Measurements from ENCODE around the gene MARK3. TPM values are rescaled to one million over a fixed set of nuclear protein-coding genes. Genes with fewer than 3 reads are reported as not detected.

Gene MARK3
- total RNA-seq, 4 donors from 2014 or later: 44.4 to 112 (median 67.5) TPM

DNA sequence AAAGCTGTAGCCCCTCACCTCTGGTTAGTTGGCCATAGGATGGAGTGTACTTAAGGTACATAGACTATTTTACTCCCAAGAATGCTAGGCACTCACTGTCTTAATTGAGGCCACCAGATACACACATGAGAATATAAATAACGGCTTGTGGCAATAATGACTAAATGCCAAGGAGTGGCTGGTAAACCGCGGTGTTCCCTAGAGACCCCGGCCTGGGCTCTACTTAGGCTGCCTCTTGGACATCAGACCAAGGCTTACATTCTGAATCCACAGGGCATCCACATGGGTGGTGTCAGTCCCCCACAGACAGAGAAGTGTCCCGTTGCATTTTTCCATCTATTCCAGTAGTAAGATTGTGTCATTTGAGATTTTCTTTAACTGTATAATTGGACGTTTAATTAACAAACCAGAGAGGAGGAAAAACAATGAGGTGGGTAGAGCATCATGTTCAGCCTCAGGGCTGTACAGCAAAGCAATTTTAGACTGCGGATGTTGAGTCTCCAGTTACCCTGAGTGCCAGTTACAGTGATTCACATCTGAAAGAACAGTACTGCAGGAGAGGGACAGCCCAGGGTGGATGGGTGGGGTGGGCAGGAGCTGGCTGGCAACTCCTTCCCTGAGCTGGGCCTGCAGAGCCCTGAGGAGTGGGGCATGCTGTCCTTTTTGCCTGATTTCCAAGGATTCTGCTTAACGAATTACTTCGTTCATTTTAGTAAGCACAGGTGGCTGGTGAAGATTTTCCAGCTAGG, 116.9 kb downstream of the MARK3 start:
- Histone ChIP-seq H3K4me1 (peaks cover 0 to 14% (median 0%) of the 10 kb centered on the region in 3 donors), H3K27ac (no peak overlapping the region), H3K9me3 (no peaks in the 10 kb centered on the region), H3K36me3 (peaks cover 18 to 94% (median 32%) of the 10 kb centered on the region in 3 donors), H3K4me3 (no peak overlapping the region), H3K27me3 (no peaks in the 10 kb centered on the region)
- TF ChIP-seq, protein P1, sequence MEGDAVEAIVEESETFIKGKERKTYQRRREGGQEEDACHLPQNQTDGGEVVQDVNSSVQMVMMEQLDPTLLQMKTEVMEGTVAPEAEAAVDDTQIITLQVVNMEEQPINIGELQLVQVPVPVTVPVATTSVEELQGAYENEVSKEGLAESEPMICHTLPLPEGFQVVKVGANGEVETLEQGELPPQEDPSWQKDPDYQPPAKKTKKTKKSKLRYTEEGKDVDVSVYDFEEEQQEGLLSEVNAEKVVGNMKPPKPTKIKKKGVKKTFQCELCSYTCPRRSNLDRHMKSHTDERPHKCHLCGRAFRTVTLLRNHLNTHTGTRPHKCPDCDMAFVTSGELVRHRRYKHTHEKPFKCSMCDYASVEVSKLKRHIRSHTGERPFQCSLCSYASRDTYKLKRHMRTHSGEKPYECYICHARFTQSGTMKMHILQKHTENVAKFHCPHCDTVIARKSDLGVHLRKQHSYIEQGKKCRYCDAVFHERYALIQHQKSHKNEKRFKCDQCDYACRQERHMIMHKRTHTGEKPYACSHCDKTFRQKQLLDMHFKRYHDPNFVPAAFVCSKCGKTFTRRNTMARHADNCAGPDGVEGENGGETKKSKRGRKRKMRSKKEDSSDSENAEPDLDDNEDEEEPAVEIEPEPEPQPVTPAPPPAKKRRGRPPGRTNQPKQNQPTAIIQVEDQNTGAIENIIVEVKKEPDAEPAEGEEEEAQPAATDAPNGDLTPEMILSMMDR (IDR thresholded peaks at IDR 0.05): no peak
- TF ChIP-seq POLR2A (IDR thresholded peaks at IDR 0.05): no peak
- intact Hi-C loops (cut with DNase I): loop anchor here (5.0 kb wide), 1 partner anchor 45 kb away; no protein-coding TSS in a partner anchor
- WGBS, 2 donors: 72 to 88% methylated on average over 5 to 9 of the region's 9 CpGs
- DNase-seq: no peak

DNA sequence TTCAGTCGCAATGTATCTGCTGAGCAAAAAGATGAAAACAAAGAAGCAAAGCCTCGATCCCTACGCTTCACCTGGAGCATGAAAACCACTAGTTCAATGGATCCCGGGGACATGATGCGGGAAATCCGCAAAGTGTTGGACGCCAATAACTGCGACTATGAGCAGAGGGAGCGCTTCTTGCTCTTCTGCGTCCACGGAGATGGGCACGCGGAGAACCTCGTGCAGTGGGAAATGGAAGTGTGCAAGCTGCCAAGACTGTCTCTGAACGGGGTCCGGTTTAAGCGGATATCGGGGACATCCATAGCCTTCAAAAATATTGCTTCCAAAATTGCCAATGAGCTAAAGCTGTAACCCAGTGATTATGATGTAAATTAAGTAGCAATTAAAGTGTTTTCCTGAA, 117.7 kb downstream of the MARK3 start:
- no peak overlapping the region for H3K27ac ChIP-seq
- peaks cover 18 to 96% (median 32%) of the 10 kb centered on the region in 3 donors for H3K36me3 ChIP-seq
- intact Hi-C loops (cut with DNase I): loop anchor here (5.0 kb wide), 1 partner anchor 44 kb away; no protein-coding TSS in a partner anchor
- H3K4me3 ChIP-seq: no peak overlapping the region
- peaks cover 0 to 14% (median 0%) of the 10 kb centered on the region in 3 donors for H3K4me1 ChIP-seq
- no peaks in the 10 kb centered on the region for H3K9me3 ChIP-seq
- H3K27me3 ChIP-seq: no peaks in the 10 kb centered on the region
- DNase-seq: no peak
- no peak for TF ChIP-seq POLR2A (IDR thresholded peaks at IDR 0.05)
- TF ChIP-seq, protein P1 (IDR thresholded peaks at IDR 0.05): no peak
- WGBS, 2 donors: 92 to 93% methylated on average over 18 of the region's 18 CpGs

DNA sequence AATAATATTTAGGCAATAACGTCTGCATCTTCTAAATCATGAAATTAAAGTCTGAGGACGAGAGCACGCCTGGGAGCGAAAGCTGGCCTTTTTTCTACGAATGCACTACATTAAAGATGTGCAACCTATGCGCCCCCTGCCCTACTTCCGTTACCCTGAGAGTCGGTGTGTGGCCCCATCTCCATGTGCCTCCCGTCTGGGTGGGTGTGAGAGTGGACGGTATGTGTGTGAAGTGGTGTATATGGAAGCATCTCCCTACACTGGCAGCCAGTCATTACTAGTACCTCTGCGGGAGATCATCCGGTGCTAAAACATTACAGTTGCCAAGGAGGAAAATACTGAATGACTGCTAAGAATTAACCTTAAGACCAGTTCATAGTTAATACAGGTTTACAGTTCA, 118.1 kb downstream of the MARK3 start:
- DNase-seq: no peak
- no peak overlapping the region for H3K4me3 ChIP-seq
- H3K27ac ChIP-seq: no peak overlapping the region
- peaks cover 0 to 14% (median 0%) of the 10 kb centered on the region in 3 donors for H3K4me1 ChIP-seq
- 87 to 89% methylated on average over 12 of the region's 12 CpGs for WGBS, 2 donors
- TF ChIP-seq, protein P1 (IDR thresholded peaks at IDR 0.05): no peak
- TF ChIP-seq POLR2A (IDR thresholded peaks at IDR 0.05): no peak
- H3K9me3 ChIP-seq: no peaks in the 10 kb centered on the region
- intact Hi-C loops (cut with DNase I): loop anchor here (5.0 kb wide), 1 partner anchor 44 kb away; no protein-coding TSS in a partner anchor
- H3K36me3 ChIP-seq: peaks cover 18 to 96% (median 32%) of the 10 kb centered on the region in 3 donors
- H3K27me3 ChIP-seq: no peaks in the 10 kb centered on the region

DNA sequence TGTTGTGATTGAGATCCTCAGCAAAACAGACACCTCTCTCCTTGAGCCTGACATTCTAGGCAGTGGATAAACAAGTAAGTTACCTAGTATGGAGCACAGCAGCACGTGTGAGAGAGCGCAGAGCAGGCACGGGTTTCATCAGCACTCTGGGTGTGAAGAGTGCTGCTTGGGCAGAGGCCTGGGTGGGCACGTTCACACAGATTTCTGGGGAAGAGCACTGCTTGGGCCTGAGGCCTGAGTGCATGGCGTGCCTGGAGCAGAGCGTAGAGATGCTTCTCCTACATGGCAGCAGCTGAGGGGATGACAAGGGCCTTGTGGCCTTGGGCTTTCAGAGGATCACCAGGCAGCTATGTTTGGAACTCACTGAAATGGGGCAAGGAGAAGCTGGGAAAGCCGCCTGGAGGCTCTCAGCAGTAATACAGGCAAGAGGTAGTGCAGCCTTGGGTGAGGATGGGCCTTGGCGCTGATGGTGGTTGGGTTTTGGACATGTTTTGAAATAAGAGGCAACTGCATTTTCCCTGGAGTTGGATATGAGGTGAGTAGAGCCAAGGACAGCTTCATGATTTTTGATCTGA, 119.9 kb downstream of the MARK3 start:
- H3K4me3 ChIP-seq: no peak overlapping the region
- H3K9me3 ChIP-seq: no peaks in the 10 kb centered on the region
- no peaks in the 10 kb centered on the region for H3K27me3 ChIP-seq
- no peak for TF ChIP-seq POLR2A (IDR thresholded peaks at IDR 0.05)
- TF ChIP-seq, protein P1 (IDR thresholded peaks at IDR 0.05): peak in 1 of 6 experiments; percentile 11
- DNase-seq: no peak
- peaks cover 0 to 6% (median 0%) of the 10 kb centered on the region in 3 donors for H3K4me1 ChIP-seq
- H3K36me3 ChIP-seq: peaks cover 25 to 96% (median 32%) of the 10 kb centered on the region in 3 donors
- intact Hi-C loops (cut with DNase I): loop anchor here (5.0 kb wide), 1 partner anchor 42 kb away; no protein-coding TSS in a partner anchor
- 66 to 69% methylated on average over 8 of the region's 8 CpGs for WGBS, 2 donors
- no peak overlapping the region for H3K27ac ChIP-seq

DNA sequence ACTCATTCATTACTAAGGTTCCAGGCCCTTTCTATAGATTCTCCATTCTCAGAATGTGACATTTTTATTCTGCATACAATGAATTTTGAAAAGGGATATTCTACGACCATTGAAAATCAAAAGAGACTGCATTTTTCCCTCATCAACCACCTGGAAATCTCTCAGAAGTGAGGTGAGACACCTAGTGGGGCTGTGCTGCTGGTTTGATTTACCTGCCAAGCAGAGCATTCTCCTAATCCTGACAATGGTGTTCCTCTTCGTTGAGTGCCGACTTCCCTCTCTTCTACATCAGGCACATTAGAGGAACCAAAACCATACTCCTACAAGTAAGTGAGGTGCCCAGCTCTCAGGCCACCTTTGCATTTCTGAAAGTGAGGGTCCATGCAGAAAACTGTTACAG, 122.5 kb downstream of the MARK3 start:
- Histone ChIP-seq H3K27me3 (no peaks in the 10 kb centered on the region), H3K4me1 (peaks cover 5 to 6% (median 6%) of the 10 kb centered on the region in 3 donors), H3K36me3 (peaks cover 25 to 88% (median 28%) of the 10 kb centered on the region in 3 donors), H3K9me3 (no peaks in the 10 kb centered on the region), H3K27ac (no peak overlapping the region), H3K4me3 (no peak overlapping the region)
- intact Hi-C loops (cut with DNase I): no loop called here
- no peak for DNase-seq
- TF ChIP-seq, protein P1 (IDR thresholded peaks at IDR 0.05): no peak
- no peak for TF ChIP-seq POLR2A (IDR thresholded peaks at IDR 0.05)
- 83 to 91% methylated on average over 3 of the region's 3 CpGs for WGBS, 2 donors
